GM15510 (cell line): ENCODE measurements around the gene FOXL2NB.

Experiments
- POLR2A ChIP-seq: IDR thresholded peaks from 3 replicates; pipeline ENCODE4 v1.6.1; 2011; ENCODE audit warnings: borderline replicate concordance; ENCODE audit not compliant: insufficient read length; ENCODE audit errors: extremely low read depth

The FOXL2NB gene

DNA sequence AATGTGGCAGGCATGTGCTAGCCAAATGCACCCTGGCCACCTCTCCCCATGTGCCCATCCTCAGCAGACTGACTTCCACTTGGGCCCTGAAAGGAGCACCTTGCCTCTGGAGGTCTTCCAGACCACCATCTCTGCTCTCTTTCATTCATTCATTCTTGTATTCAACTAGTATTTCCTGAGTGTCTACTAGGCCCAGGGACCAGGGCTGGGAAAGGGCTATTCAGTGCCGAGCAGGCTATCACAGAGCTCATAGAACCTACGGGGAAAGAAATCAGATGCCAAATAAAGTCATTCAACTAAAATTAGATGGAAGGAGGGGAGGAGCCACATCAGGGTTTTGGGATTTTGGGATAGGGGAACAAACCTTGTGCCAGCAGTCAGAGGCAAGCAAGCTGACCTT lies 40.2 kb downstream of the FOXL2NB start:
- TF ChIP-seq POLR2A: no peak

DNA sequence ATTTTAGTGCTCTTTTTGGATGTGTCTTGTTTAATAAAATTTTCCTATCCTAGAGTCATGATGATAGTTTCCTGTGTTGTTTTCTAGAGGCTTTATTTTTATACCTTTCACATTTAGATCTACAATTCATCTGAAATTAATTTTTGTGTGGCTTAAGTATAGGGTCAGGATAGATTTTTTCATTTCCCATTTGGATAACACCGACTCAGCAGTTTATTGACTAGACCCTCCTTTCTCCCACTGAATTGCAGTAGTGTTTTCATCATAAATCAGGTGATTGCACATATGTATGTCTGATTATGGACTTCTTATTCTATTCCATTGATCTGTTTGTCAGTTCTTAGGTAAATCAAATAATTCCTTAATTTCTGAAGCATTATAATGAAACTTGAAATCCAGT lies 48.7 kb downstream of the FOXL2NB start:
- no peak for TF ChIP-seq POLR2A
